NT2/D1 (cell line): ENCODE results near the gene PPM1H.

Source experiments
- YY1 ChIP-seq: IDR thresholded peaks from 2 replicates; pipeline ENCODE4 v1.6.1; 2011; ENCODE audit not compliant: insufficient read length, insufficient read depth
- ZNF274 ChIP-seq: IDR thresholded peaks from 2 replicates; pipeline ENCODE4 v1.6.1; 2011; ENCODE audit warnings: mild to moderate bottlenecking, low read depth, low read length

- no peak for TF ChIP-seq ZNF274
- no peak for TF ChIP-seq YY1
Observed at GRCh38 chr12:62705846-62706245, 229.1 kb downstream of the PPM1H start.
